GM18526 (cell line): ENCODE results near the gene EML1.

ENCODE experiments used
- POLR2A ChIP-seq: IDR thresholded peaks from 3 replicates; pipeline ENCODE4 v1.6.1; 2011; ENCODE audit not compliant: insufficient read length; ENCODE audit errors: extremely low read depth

EML1 gene

DNA sequence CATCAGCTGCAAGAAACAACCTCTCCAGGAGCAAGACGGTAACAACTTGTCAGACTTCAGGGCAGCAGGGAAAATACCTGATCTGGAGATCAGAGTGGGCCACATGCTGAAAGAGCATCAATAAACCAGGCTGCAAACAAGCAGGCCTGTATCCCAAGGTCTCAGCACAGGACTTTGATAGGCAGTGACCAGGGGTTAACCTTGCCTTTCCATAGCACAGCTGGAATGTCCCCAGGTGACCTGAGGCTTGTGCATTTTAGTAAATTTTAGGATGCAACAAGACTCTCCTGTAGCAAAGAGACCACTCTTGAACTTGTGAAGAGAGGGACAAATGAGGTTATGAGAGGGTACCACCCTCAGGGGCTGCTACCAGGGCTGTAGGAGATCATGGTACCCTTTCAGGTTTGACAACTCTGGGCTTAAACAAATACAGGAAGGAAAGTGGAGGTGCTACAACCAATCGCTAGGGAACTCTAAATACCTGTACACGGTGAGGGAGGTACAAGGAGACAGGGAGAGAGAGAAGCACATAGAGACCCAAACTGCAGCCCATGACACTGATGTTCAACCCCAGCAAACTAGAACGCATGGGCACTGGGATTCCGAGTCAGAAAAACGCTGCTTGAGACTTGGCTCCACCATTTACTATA lies 176.6 kb downstream of the EML1 start:
- no peak for TF ChIP-seq POLR2A

DNA sequence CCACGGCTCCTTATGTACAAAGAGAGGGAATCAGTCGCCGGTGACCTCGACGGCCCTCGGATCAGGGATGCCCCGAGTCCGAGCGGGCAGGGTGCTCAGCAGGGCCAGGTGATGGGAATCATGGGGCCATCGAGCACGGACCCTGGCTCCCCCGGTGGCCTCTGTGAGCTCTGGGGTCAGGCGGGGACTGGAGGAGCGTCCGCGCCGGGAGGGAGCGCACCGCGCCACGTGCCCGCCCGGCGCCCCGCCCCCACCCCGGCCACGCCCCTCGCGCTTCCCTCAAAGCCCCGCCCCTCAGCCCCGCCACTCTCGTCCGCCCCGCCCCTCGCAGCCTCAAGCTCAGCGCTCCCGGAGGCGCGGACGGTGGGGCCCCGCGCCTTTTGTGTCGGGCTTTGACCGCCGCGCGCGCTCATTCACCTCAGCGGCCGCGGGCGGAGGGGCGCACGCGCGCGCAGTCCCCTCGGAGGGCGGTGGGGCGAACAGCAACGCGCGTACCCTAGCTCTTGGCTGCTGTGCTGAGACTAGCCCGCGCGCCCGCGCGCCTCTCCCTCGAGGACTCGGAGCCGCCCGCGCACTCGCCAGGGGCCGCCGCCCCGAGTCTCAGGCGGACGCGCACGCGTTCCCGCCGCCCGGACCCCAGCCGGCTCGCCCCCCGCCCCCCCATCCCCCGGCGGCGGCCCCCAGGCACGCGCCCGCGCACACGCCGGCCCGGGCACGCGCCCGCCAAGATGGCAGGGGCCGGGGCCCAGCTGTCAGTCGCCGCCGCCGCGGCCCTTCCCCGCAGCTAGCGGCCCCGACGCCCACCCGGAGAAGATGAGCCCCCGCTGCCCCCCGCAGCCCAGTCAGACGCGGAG lies 178.1 kb downstream of the EML1 start:
- no peak for TF ChIP-seq POLR2A

DNA sequence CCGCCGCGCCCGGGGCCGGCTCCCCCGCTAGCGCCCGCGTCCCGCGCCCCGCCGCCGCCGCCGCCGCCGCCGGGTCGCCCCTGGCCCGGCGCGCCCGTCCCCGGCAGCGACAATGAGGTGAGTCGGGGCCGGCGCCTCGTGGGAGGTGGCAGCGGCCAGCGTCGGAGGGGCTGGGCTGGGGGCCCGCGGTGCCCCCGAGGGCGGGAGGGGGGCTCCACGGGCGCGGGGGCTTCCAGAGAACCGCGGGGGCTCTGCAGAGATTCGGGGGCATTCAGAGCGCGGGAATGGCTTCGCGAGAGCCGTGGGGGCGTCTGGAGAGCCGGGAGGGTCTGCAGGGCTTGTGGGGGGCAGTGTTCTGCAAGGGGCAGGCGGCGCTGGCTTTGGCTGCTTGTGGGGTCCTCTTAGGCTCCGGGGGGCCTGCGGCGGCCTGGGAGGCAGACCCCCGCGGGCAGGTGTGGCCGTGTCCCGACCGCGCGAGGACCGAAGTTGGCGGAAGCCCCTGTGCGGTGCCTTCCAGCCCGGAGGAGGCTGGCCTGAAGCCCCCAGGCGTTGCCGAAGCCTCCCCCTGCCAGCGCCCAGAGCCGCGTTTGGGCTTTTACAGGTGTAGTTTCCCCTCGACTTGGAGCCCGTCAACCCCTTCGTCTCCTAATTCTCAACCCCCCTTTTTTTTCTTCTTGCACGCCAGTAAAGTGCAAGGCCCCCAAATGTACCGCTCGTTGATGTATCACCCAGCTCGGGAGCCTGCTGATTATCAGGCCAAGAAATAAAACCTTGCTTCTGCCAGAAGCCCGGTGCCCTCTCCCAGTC lies 178.9 kb downstream of the EML1 start:
- no peak for TF ChIP-seq POLR2A

DNA sequence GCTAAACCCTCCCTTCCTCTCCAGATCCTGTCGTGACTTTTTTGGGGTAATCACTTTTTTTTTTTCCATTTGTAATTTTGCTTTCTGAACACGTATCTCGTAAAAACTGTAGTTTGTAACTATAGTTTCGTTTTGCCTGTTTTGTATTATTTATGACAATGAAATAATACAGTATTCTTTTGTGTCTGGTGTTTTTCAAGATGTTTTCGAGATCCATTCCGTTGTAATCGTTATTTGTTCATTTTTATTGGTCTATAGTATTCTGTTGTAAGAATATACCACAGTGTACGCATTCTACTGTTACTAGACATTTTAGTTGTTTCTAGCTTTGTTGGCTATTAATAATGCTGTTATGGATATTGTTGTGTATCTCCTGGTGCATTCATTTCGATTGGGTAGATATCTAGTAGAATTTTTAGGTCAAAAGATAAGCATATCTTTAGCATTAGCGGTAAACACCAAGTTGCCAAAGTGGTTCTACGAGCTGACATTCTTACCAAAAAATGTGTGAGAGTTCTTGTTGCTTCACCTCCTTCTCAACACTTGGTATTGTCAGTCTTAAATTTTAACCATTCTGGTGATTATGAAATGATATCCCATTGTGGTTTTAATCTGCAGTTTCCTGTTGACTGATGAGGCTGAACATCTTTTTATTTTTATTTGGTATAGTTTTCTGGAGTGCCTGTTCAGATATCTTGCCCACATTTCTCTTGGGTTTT lies 179.7 kb downstream of the EML1 start:
- TF ChIP-seq POLR2A = no peak

DNA sequence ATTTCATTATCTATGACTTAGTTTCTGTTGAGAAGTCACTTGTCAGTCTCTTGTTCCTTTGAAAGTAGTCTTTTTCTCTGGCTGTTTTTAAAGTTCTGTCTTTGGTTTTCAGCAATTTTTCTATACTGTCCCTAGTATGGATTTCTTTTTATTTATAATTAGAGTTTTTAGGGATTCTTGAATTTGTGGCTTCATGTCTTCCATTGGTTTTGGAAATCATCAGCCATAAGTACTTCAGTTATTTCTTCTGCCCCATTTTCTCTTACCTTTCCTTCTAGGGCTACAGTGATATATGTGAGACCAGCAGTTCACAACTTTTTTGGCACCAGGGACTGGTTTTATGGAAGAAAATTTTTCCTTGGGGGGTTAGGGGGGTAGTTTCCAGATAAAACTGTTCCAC lies 182.0 kb downstream of the EML1 start:
- TF ChIP-seq POLR2A = no peak

DNA sequence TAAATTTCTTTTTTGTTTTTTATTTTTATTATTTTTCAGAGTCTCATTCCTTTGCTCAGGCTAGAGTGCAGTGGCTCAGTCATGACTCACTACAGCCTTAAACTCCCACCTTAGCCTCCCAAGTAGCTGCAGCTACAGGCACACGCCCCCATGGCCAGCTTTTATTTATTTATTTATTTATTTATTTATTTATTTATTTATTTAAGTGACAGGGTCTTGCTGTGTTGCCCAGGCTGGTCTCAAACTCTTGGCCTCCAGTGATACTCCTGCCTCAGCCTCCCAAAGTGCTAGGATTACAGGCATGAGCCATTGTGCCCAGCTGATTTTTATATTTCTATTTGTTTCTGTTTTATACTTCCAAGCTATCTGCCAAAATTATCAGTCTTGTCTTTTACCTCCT lies 182.8 kb downstream of the EML1 start:
- TF ChIP-seq POLR2A = no peak

DNA sequence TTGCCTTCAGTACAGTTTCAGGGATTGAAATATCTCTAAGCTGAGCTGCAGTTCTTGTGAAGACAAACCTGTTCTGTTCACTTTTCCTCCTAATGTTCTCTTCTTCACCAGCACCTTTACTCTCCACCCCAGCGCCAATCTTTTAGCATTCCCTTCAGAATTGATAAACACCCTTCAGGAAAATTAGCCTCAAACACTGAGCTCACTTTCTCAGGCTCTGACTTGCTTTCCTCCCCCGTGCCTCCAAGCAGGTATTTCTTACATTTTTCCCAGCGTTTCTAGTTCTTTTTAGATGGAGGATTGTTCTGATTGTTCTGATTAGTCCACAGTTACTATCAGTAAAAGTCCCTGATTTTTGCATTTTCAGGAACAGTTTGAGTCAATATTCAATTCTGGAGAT lies 183.5 kb downstream of the EML1 start:
- TF ChIP-seq POLR2A = no peak

DNA sequence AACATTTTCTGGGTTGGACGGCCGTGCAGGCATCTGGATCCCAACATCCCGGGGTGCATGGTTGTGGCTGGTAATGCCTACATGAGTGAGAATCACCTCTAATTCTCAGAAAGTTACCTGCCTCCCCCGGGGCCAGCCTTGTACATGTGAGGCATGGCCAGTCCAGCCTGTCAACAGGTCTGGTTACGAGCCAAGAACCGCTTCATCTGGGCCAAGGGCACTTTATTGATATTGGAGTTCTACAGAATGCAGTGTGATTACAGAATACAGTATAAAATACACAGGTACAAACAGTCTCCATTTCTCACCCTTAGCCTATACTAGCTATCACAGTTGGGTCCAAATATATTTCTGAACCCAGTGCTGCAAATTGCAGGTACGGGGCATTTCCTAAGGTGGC lies 187.1 kb downstream of the EML1 start:
- no peak for TF ChIP-seq POLR2A

DNA sequence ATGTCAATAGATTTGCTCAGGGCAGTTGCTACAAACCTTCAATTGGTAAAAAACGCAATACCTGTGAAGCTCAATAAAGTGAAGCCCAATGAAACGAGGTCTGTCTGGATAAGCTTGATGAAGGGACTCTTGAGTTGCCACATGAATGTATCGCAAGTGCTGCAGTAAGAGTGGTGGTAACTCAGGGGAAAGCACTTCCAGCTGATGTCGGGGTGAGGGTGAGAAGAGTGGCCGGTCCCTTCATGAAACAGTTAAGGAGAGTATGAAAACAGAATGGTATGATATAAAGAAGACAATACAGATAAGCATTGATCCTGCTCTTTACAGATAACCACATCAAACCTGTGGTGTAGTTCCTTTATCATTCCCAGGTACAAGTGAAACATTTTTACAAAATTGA lies 188.6 kb downstream of the EML1 start:
- TF ChIP-seq POLR2A = no peak

DNA sequence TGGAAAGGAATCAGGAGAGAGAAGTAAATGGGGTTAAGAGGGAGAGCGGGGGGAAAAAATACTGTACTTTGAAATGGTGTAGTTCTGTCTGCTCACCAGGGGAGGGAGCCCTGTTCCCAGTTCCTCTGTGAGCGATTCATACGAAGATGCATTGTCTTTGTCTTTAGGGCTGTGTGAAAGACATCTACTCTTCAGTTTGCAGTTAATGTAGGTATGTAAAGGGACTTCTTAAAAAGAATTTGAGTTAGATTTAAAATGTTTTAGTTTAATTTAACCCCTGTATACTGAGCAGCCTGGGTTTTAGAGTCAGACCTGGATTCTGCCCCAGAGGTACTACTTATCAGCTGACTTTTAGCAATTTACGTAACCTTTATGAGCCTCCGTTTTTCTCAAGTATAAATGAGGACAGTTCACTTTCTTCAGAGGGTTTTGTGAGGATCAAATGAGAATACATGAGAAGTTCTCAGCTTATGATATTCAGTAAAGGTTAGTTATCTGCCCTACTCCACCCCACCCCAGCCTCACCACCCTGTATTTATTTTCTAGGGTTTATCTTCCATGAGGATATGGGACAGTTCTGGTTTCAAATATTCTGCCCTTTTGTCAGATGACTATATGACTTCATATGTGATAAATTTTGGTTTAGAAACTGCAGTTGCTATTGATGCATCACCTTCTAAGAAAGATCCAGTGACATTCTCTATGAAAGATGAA lies 189.5 kb downstream of the EML1 start:
- no peak for TF ChIP-seq POLR2A

DNA sequence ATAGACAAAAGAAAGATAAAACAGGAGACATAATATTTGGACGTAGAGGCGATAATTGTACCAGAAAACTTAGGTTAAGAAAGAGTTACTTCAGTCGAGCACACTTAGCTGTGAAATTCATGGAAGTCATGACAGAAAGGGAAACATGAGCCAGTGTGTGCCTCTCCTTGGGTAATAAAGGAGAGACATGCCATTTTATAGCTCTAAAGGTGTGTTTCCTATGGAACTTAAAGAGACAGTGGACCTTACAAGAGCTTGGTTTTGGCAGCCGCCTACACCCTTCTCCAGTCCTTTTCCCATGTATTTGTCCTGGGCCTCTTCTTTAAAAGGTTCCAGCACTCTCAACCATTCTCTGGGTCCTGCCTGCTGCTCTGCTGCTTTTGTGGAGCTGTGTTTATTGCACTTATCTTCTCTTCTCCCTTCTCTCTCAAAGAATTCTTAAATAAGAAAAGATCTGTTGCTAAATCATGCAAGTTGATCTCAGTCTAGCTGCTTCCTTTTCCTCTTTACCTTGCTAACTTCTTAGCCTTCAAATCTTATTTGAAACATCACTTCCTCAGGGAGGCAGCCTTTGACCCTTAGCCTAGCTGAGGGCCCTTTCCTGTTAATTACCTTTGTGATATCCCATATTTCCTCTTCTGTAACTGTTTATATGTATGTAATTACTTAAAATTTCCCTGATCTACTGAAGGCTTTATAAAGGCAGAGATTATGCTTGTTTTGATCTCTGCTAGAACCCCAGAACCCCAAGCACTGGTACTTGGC lies 190.2 kb downstream of the EML1 start:
- TF ChIP-seq POLR2A = no peak

DNA sequence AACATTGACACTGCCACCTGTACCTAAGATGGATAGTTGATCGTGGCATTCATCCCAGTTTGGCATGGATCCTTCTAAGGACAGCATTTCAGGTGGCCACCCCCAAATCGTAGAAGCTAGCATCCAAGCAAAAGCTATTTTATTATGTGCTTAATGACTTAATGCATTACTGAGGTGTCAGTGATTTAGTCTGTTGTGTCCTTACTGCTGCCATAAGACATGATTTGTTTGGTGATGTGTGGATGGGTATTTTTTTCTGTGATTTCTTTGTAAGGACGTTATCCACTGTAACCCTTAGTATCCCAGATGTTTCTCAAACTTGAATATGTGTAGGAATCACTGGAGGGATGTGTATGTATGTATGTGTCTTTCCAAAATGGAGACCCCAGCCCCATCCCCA lies 190.8 kb downstream of the EML1 start:
- no peak for TF ChIP-seq POLR2A

DNA sequence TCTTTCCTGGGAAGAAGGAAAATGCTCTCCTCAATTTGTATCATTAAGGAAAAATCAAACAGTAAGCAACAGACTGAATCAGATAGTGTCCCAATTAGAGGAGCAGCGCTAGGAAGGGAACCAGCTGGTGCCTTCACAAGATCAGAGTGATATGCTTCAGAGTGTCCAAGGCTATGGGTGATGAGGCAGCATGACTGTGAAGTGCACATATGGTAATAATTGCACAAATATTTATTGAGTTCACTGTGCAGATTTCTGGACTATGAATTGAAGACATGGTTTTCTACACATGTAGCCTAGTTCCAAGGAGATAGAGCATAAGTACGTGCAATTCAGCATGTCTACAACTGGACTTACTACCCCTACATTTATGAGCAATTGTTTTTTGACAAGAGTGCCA lies 193.2 kb downstream of the EML1 start:
- TF ChIP-seq POLR2A = no peak

DNA sequence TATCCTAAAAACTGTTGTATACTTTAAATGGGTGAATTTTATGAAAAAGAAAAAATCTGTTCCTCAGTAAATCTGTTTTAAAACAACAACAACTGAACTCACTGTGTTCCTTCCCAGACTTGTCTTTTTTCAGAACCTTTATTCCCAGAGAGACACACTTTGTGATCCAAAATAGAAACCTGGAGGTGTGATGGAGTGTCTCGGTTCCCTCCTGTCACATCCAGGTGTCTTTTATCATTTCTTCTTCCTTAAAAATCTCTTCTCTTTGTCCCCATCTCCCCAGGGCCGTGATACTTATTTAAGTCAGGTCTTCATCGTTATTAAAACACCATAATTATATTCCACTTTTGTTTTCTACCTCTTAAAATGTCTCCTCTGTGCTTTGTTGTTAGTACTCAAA lies 195.8 kb downstream of the EML1 start:
- TF ChIP-seq POLR2A = no peak
